GM19240 (cell line): Measurements from ENCODE around the gene EDA.

Source experiments
- DNase-seq: peaks from one replicate; pipeline ENCODE4 v3.0.0; 2011; ENCODE audit warnings: low spot score; ENCODE audit not compliant: insufficient read length

Gene EDA

DNA sequence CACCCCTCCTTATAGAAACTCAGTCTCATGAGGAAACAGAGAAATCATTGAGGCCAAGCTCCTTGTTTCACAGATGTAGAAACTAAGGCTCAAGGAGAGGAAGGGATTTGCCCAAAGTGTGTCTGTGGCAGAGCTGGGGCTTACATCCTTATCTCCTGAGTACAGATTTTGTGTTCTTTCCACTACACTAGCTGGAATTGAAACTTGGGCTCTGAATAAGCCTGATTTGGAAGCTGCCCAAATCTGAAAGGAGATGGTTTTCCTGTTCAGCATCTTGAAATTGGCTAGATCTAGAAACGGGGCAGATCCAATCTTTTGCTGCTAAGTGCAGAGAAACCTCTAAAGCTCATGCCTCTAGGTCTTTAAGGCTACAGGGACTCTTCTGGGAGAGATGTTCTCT is 409.6 kb downstream of the EDA start:
- DNase-seq: no peak

GRCh38 chrX:70026112-70026850 is 410.4 kb downstream of the EDA start:
- DNase-seq: no peak

GRCh38 chrX:70026851-70027200 is 410.9 kb downstream of the EDA start:
- no peak for DNase-seq

- DNase-seq: no peak
Measured at GRCh38 chrX:70029863-70030262, 413.9 kb downstream of the EDA start.

DNA sequence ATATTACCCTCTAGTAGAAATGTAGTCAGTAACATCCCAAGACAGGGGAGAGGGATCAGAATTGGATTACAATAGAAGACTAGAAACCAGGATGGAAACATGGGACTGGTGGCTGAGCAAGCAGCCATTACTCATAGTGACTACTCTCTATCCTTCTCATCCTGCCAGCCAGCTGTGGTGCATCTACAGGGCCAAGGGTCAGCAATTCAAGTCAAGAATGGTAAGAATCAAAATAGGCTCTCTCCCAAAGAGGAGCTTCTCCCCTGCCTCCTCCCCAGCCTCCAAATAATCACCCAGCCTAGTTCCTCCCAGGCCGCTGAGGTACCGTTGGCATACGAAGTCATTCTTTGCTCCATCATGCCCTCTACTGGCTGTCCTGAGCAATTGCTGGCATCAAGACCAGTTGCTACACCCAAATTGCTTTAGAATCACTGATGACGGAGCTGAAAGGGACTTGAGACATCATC is 414.4 kb downstream of the EDA start:
- DNase-seq: peak; percentile 53

- no peak for DNase-seq
Measured at GRCh38 chrX:70032792-70033191, 416.9 kb downstream of the EDA start.

DNA sequence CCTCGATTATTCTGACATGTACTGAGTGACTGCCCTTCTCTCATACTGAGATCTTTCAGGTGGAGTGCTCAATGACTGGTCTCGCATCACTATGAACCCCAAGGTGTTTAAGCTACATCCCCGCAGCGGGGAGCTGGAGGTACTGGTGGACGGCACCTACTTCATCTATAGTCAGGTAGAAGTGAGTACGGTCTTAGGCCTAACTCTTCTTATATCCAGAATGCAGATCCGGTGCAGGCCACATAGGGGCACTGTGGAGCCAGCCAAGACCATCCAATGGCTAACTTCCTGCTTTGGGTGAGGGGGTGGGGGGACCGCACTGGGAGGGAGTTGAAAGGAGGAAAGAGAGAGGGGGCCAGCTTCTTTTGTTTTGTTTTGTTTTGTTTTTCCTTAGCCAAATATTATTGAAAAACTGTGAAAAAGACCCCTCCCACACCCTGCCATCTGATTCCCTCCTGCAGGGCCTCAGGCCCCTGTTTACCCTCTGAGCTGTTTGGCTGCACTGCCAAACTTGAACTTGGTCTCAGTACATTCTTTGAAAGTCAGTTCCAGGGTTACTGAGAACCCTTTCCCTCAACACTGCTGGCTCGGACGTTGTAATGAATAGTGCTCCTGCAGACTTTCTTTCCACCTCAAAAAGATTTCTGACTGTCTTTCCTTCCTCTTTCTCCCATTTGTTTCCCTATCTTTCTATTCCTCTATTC is 417.6 kb downstream of the EDA start:
- no peak for DNase-seq

DNA sequence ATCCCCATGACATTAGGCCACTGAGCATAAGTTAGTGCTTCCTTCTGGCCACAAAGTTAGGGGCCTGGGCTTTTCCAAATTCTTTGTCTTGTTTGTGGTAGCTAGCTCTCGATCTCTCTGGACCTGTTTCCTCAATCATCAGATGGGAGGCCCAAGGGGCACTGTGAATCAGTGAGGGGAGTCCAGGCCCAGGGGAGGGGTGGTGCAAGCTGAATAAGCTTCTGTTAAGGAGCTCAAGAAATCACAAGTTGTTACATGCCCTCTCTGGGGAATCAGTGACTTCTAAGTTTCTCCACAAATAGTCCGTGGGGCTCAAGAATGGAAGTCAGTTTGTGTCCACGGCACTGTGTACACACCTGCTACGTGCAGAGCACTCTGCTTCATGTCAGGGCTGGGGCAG is 418.7 kb downstream of the EDA start:
- DNase-seq: no peak

DNA sequence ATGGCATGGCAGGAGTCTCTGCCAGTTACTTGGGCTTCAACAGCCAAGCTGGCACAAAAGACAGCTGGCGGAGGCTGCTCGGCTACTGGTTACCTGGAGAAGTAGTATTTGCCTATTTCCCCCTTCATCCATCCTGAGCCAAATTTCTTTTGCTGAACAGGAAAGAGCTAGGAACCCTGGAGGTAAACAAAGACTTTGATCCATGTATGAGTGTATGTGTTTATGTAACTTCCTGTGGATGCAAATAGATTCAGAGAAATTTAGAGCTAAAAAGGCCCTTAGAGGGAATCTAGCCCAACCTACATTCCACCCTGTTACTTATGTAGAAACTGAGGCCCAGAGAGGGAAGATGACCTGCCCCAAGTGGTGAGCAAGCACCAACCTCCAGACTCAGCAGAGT is 422.6 kb downstream of the EDA start:
- no peak for DNase-seq

- no peak for DNase-seq
Measured at GRCh38 chrX:70038951-70039350, 423.0 kb downstream of the EDA start.

DNA sequence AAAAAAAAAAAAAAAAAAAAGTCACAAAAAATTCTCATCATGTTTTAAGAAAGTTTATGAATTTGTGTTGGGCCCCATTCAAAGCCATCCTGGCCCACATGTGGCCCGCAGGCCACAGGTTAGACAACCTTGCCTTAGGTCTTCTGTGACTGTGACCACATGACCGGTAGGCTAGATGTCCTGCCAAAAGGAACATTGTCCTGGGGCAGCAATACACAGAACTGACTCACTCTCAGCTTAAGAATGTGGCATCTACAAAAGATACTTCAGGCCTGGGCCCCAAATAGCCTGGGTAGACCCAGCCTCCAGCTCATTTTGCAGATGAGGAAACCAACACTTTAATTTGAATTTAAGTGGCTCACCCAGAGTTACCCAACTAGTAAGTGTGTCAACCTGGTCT is 423.8 kb downstream of the EDA start:
- no peak for DNase-seq

DNA sequence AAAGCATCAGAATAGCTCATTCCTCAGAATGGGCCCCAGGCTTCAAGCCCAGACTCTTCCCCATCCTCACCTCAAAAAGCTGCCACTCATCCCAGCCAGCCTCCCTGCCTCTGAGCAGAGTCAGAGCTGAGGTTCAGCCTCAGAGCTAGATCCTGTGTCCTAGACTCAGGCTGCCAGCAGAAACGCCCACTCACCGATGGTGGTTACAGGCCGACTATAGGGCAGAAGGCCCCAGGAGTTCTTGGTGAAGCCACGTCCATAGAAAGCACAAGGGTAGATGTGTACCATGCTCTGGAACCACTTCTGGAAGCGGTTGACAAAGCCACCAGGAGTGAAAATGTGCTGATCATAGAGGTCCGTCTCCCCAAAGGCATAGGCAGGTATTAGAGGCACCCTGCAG is 426.1 kb downstream of the EDA start:
- no peak for DNase-seq

- no peak for DNase-seq
Measured at GRCh38 chrX:70042399-70043371, 426.8 kb downstream of the EDA start.

DNA sequence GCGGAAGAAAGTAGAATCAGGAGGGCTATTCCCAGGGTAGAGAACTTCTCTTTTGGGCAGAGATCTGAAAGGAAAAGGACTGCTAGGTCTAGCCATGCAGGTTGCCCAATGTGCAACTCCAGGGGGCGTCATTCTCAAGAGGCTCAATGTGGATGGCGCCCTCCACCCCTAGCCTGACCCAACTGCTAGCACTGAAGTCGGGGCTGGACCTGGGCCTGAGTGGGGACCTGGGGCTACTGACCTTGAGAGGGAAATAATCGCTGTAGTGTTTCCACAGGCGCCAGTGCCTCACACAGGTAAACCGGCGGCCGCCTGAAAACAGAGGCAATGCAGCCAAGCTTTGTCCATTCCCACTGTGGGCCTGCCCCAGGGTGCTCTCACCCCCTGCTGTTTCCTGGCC is 427.8 kb downstream of the EDA start:
- no peak for DNase-seq

GRCh38 chrX:70044541-70045245 is 428.8 kb downstream of the EDA start:
- DNase-seq: no peak

DNA sequence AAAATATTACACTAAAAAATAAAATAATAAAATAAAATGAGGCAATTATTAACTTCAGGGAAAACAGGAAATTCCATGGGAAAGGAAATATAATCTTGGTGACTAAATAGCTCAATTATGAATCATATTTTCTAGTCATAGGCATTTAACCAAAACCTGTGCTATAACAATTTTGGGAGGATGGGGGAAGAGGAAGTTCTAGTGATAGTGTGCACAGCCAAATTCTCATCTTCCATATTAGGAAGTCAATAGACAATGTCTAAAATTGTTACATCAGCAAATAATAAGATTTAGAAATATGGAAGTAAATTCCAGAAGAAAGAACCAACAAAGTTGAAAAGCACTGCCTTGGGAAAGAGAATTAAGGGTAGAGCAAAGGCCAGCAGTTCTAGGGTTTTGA is 431.1 kb downstream of the EDA start:
- DNase-seq: no peak

DNA sequence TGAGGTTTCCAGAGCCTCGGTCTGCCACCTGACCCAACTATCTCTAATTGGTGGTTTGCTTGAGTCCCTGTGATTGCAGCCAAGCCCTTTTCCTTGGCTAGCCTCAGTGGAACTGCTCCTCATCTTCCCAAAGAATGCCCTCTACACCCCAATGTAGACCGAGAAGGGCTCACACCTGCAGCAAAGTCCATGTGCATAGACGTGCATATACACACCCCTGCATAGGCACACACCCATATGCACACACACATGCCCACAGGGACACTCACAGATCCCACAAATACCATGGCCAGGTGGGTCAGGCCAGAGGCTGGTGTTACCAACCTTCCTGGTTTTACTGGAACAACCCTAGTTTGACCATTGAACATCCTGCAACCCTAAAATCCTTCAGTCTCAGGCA is 433.5 kb downstream of the EDA start:
- no peak for DNase-seq

DNA sequence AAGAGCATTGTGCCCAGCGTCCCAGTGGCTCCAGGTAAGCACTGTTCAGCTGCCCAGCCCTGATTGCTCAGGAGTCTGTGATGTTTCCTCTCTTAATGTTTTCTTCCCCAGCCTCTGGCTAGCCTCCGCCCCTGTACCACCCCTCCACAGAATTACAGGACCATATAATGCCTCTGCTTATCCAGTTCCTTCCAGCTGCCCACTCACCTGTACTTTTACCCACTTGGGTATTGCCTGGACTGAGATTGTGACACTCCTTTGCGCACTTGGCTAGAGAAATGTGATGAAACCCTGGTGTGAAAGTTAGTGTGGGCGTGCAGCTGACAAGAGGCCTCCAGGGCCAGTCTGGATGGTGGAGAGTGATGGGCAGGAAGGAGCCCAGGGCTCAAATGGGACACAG is 434.0 kb downstream of the EDA start, which contains the start of gene AWAT2:
TSS of gene AWAT2 (minus strand) at position 14 of the 400 bp plus-strand sequence. CDS start at position 8, 6 bp downstream.
- no peak for DNase-seq

GRCh38 chrX:70052895-70053615 is 437.1 kb downstream of the EDA start:
- no peak for DNase-seq

- DNase-seq: no peak
Measured at GRCh38 chrX:70054391-70054790, 438.5 kb downstream of the EDA start.

DNA sequence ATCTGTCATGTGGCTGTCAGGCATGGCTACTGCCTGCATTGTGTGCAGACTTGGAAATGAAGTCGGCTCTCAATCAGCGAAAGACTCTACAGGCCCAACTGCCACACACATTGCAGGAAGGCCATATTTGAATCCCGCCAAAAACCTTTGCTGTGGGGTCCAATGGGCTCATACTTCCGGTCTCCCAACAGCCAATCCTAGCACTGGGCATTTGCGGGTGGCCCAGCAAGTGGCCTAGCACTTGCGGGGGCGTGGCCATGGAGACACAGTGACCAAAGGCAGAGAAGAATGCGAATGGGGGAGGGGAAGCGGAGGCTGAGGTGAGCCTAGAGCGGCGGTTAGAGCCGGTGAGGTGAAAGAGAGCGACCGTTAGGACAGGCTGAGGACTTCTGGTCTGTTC is 446.2 kb downstream of the EDA start, which contains the start of gene OTUD6A:
TSS of gene OTUD6A (plus strand) at position 382 of the 400 bp plus-strand sequence. CDS start 68 bp downstream, outside the sequence.
- no peak for DNase-seq
